SK-N-MC (cell line): ENCODE data around the gene XPC.

Source experiments
- EZH2 ChIP-seq: fragments of 200-600 bp; sonication (generic); IDR thresholded peaks from one replicate; pipeline ENCODE4 v1.6.1; 2017; ENCODE audit warnings: antibody characterized with exemption
- FOXP2 ChIP-seq: optimal IDR thresholded peaks from 2 replicates; pipeline ENCODE3; 2011; ENCODE audit warnings: mild to moderate bottlenecking, moderate library complexity; ENCODE audit not compliant: insufficient read depth; ENCODE audit errors: extremely low read length, control extremely low read depth

GRCh38 chr3:14150491-14151230 lies 27.7 kb downstream of the XPC start:
- no peak for TF ChIP-seq FOXP2
- TF ChIP-seq EZH2, result no peak
